ENCODE data around the gene GRK5. TPM values are rescaled to one million over a fixed set of nuclear protein-coding genes. Genes with fewer than 3 reads are reported as not detected.

Gene GRK5
- total RNA-seq, 1 experiment from 2014 or later: 58.2 TPM

DNA sequence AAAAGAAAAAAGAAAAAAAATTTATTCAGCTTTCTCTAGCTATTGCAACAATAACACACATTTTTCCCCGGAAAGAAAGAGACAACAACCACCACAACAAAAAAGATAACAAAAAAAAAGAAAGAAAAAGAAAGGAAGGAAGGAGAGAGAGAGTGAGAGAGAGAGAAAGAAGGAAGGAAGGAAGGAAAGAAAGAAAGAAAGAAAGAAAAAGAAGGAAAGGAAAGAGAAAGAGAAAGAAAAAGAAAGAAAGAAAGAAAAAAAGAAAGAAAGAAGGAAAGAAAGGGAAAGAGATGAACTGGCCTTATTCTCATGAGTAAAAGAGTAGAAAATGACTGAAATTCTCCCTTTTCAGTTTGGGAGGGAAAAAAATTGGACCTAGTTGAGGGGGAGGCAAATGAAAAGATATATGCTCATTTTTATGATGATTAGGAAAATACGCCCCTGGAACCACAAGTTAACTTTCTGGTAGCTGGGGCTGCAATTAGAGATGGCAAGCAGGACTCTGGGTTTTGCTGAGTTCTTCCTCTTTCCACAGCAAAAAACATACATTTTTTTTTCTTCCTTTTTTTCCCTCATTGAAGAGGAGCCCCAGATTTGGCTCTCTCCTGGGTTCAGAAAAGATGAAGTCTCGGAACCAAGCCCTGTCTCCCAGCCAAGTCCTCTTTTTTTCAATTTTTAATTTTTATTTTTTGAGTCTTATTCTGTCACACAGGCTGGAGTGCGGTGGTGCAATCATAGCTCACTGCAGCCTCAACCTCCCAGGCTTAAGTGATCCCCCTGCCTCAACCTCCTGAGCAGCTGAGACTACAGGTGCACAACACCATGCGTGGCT, 16.2 kb upstream of the GRK5 start:
- no peaks in the 10 kb centered on the region for H3K9me3 ChIP-seq (ENCODE audit: low read depth, low read length, poor library complexity, severe bottlenecking)
- BruUV-seq (replicated peaks): no TSS peak
- H3K4me1 ChIP-seq (ENCODE audit: insufficient read depth, low read length, poor library complexity, severe bottlenecking): no peaks in the 10 kb centered on the region
- H3K27me3 ChIP-seq (replicated peaks; ENCODE audit: insufficient read depth, low read depth, low read length, poor library complexity): no peaks in the 10 kb centered on the region
- CTCF ChIA-PET: no interaction called here
- TF ChIP-seq, protein P1, sequence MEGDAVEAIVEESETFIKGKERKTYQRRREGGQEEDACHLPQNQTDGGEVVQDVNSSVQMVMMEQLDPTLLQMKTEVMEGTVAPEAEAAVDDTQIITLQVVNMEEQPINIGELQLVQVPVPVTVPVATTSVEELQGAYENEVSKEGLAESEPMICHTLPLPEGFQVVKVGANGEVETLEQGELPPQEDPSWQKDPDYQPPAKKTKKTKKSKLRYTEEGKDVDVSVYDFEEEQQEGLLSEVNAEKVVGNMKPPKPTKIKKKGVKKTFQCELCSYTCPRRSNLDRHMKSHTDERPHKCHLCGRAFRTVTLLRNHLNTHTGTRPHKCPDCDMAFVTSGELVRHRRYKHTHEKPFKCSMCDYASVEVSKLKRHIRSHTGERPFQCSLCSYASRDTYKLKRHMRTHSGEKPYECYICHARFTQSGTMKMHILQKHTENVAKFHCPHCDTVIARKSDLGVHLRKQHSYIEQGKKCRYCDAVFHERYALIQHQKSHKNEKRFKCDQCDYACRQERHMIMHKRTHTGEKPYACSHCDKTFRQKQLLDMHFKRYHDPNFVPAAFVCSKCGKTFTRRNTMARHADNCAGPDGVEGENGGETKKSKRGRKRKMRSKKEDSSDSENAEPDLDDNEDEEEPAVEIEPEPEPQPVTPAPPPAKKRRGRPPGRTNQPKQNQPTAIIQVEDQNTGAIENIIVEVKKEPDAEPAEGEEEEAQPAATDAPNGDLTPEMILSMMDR (conservative IDR thresholded peaks at IDR 0.05; ENCODE audit: low read depth, low read length): no peak
- TF ChIP-seq EZH2 (IDR thresholded peaks at IDR 0.05; ENCODE audit: borderline replicate concordance, low read depth, low read length, poor library complexity, severe bottlenecking): no peak
- POLR2A ChIA-PET (ENCODE audit: low non-redundant PET): no interaction called here
- intact Hi-C loops (cut with micrococcal nuclease; ENCODE audit: unreplicated experiment): no loop called here
- H3K36me3 ChIP-seq (ENCODE audit: insufficient read depth, low read length, poor library complexity, severe bottlenecking): no peaks in the 10 kb centered on the region
- DNase-seq (ENCODE audit: low spot score): no peak
- no peak overlapping the region for H3K27ac ChIP-seq (ENCODE audit: low read depth, low read length, poor library complexity, severe bottlenecking)
- H3K4me3 ChIP-seq (ENCODE audit: low read depth, low read length, poor library complexity, severe bottlenecking): no peak overlapping the region

DNA sequence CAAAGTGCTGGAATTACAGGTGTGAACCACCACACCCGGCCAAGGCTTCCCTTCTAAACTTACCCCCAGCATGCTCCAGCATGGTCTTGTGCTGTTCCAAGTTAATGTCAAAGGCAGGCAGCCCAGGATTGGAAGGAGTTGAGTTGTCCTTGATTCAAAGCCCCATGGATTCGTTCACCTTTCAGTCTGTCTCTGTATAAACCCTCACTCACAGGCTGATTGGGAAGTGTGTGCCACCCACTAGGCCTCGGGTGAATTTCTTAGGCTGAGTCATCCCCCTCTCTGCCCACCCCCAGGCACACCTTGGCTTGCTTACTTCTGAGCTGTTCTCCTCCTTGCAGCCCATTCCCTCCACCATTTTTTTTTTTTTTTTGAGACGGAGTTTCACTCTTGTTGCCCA, 15.5 kb upstream of the GRK5 start:
- no peak for DNase-seq (ENCODE audit: low spot score)
- H3K27me3 ChIP-seq (replicated peaks; ENCODE audit: insufficient read depth, low read depth, low read length, poor library complexity): no peaks in the 10 kb centered on the region
- no peaks in the 10 kb centered on the region for H3K4me1 ChIP-seq (ENCODE audit: insufficient read depth, low read length, poor library complexity, severe bottlenecking)
- intact Hi-C loops (cut with micrococcal nuclease; ENCODE audit: unreplicated experiment): no loop called here
- H3K27ac ChIP-seq (ENCODE audit: low read depth, low read length, poor library complexity, severe bottlenecking): no peak overlapping the region
- ChIA-PET POLR2A (ENCODE audit: low non-redundant PET) (no interaction called here), CTCF (no interaction called here)
- no peaks in the 10 kb centered on the region for H3K36me3 ChIP-seq (ENCODE audit: insufficient read depth, low read length, poor library complexity, severe bottlenecking)
- no TSS peak for BruUV-seq (replicated peaks)
- no peak for TF ChIP-seq EZH2 (IDR thresholded peaks at IDR 0.05; ENCODE audit: borderline replicate concordance, low read depth, low read length, poor library complexity, severe bottlenecking)
- TF ChIP-seq, protein P1 (conservative IDR thresholded peaks at IDR 0.05; ENCODE audit: low read depth, low read length): no peak
- no peaks in the 10 kb centered on the region for H3K9me3 ChIP-seq (ENCODE audit: low read depth, low read length, poor library complexity, severe bottlenecking)
- no peak overlapping the region for H3K4me3 ChIP-seq (ENCODE audit: low read depth, low read length, poor library complexity, severe bottlenecking)

DNA sequence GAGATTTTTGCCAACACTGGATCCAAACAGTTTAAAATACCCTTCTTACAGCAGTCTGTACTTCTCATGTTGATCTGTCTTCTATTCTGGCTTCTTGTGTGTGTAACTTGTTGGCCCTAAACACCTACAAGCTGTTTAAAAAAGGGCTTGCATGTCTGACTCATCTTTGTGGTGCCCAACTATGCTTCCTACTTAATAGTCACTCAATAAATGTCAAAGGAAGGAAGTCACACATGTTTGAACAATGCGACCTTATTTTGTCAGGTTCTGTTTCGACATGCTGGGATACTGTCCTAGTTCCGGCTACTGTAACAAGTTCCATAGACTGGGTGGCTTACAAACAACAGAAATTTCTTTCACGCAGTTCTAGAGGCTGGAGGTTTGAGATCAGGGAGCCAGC, 9.4 kb upstream of the GRK5 start:
- no peak for DNase-seq (ENCODE audit: low spot score)
- H3K4me3 ChIP-seq (ENCODE audit: low read depth, low read length, poor library complexity, severe bottlenecking): no peak overlapping the region
- POLR2A ChIA-PET (ENCODE audit: low non-redundant PET): no interaction called here

More for the DNA sequence above, 9.4 kb upstream of the GRK5 start:
- Histone ChIP-seq H3K27ac (ENCODE audit: low read depth, low read length, poor library complexity, severe bottlenecking) (no peak overlapping the region), H3K27me3 (replicated peaks; ENCODE audit: insufficient read depth, low read depth, low read length, poor library complexity) (no peaks in the 10 kb centered on the region), H3K36me3 (ENCODE audit: insufficient read depth, low read length, poor library complexity, severe bottlenecking) (no peaks in the 10 kb centered on the region), H3K9me3 (ENCODE audit: low read depth, low read length, poor library complexity, severe bottlenecking) (no peaks in the 10 kb centered on the region), H3K4me1 (ENCODE audit: insufficient read depth, low read length, poor library complexity, severe bottlenecking) (peaks cover 5% of the 10 kb centered on the region)
- intact Hi-C loops (cut with micrococcal nuclease; ENCODE audit: unreplicated experiment): loop anchor here (2.0 kb wide), 1 partner anchor 219 kb away; no protein-coding TSS in a partner anchor
- no TSS peak for BruUV-seq (replicated peaks)
- CTCF ChIA-PET: interaction anchor here (1.8 to 2.1 kb wide), 2 partner anchors 9 to 245 kb away, joined by 8 to 11 read pairs; no protein-coding TSS in a partner anchor
- TF ChIP-seq, protein P1 (conservative IDR thresholded peaks at IDR 0.05; ENCODE audit: low read depth, low read length): no peak
- TF ChIP-seq EZH2 (IDR thresholded peaks at IDR 0.05; ENCODE audit: borderline replicate concordance, low read depth, low read length, poor library complexity, severe bottlenecking): no peak
